CD4-positive, alpha-beta T cell treated with Interleukin-4 for 4 hours (primary cell): Measurements from ENCODE around the gene PDSS2.

ENCODE experiments used
- DNase-seq: peaks from one replicate; pipeline ENCODE4 v3.0.0-alpha.2; 2020

Gene PDSS2

DNA sequence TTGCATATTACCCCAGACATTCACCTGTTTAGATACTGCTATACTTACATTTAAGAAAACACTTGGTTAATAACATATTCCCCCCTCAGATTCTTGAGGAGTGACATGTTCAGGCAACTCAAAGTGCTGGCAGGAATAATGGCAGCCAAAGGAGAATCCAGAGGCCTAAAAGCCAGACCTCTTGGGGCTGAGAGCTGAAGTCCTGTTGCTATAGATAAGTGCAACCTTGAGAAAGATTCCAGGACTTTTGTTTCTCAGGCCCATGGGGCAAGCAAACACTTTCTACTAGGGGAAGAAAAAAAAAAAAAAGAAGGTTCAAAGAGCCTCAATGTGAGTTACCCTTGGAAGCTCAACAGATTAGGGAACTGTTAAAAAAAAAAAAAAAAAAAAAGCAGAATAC is 211.2 kb downstream of the PDSS2 start:
- no peak for DNase-seq

DNA sequence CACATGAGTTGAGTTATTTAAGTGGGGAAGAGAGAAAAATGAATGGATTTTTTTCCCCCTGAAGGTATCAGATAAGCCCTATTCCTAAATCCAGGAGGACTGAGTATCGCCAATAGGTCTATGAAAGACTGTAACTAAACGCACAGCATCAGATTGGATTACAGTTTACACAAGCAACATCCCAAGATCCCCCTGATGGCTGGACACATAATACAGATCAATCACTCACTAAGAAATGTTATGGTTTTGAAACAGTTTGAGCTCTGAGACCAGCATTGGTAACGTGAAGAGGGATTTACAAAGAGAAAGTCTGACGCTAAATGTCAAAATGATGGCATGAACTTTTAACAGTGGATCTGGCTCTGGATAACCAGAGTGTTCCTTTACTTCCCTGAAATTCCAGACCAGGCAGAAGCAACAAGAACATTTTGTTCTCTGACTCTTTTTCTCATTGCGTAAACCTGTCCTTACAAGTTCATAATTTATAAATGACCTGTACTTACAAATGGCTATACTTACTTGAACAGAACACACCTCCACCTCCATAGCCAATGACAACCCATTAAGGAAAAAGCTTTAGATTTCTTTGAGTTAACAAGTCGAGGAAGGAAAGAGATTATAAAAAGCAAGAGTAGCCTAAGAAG is 212.3 kb downstream of the PDSS2 start:
- DNase-seq = no peak

DNA sequence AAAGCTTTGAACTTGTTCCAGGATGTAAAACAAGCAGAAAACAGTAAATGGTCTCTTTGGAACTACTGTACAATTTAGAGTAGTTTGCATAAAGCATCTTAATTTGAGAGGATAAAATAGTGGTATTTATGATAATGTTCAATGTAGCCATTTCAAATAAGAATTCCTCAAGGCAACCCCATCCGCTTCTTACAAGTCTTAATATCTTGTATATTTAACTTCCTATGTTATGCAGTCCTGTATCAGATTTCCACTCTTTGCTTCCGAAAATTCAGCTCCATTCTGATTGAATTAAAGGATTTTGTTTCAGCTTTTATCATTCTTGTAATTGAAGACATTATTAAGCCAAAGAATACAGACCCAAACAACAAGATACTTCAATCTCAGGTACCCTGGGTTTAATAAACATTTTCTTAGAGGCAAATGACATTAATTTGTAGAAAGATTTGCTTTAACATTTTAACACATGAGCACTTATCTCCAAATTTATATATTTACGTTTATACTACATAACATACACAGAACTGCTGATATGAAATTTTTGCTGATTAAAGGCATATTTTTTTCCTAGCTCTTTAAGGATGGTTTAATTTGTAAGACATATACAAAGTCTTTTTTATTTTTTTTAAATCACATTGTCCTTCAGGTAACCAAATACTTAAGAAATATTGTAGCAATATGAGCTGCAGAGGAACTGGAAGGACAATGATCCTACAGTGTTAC is 213.0 kb downstream of the PDSS2 start:
- DNase-seq = no peak

DNA sequence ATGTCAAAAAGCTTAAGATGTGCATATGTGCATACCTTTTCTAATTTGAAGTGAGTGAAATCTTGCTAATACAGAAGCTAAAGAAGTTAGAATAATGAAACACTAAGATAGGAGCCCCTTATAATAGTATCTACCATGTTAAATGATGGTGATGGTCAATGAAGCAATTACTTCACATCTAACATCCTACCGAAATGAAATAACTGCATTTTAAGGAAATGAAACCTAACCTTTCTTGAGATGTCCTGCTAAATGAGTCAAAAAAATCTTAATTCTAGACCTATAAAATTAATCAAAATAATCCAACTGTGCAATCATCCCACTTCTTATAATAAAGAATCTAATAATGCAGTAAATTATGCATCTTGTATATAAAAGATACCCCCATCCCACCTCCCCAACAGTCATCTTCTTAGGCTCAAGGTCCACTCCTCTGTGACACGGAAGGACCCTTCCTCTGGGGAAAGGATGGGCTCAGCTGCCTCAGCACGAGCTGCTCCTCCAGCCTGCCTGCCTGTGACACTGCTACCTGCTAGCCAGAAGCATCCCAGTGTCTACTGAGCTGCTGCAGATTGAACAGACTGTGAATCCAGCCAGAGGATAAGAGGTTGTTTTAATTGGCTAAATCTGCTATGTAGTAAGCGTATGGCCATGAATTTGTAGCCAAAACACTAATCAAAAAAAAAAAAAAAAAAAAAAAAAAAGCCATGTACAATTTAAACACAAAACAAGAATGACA is 214.5 kb downstream of the PDSS2 start:
- DNase-seq = no peak

DNA sequence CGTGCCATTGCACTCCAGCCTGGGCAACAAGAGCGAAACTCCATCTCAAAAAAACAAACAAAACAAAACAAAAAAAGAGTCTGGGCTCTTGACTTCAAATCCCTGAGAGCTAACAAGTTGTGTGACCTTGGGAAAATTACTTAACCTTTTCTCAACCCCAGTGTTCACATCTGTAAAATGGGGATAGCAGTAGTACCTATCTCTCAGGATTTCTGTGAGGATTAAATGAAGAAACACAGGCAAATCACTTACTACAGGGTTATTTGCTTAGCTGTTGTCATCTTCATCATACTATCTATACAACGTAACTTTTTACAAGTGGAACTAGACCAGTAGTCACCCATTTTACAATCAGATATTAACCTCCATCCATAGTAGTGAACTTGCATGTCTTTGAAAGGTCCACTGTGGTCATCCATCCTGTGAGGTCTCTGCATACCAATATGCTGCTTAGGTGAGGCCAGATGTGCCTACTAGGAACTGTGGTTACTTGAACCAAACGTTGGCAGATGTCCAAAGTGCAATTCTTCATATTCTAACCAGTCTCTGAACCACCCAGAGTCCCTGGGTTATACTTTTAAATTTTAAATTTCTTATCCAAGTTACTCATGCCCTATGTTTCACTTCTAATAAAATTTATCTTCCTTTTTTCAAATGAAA is 215.2 kb downstream of the PDSS2 start:
- no peak for DNase-seq

DNA sequence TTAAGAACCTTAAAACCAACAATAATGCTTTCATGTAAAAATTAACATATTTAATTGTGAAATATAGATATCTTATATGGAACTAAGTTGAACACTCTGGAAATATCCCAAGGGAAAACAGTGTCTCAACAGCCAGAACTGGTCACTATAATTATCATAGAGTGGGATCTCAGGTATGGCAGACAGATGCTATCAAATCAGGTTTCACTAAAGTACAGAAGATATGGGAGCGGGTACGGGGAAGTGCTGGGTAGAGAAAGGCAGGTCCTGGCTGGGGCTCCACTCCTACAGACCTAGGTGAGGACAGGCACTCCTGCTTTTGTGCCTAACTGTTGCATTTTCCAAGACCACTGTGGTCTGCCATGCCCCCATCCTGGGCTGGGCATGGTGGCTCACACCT is 215.9 kb downstream of the PDSS2 start:
- no peak for DNase-seq

DNA sequence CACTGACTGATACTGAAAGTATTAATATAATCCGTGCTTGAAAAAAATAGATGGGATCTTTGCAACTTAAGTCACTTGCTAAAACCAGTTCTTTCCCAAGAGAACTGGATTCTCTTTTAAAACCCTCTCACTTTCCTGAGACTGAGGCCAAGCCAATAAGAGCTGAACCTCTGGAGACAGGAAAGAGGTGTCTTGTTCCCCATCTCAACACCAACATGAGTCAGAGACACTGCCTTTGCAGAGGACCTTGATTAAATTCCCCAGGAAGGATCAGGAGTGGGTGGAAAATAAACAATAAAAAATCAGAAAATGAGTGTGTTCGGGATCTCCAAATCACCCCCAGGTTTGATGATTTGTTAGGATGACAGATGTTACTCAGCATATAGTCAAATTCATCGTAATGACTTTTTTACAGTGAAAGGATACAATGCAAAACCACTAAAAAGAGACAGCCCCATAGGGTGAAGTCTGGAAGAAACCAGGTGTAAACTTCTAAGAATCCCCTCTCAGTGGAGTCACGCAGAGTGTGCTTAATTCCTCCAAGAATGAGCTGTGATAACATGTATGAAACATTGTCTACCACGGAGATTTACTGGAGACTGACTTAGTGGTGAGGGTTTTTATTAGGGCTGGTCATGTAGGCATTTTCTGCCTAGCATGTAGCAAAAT is 221.2 kb downstream of the PDSS2 start:
- DNase-seq = no peak

DNA sequence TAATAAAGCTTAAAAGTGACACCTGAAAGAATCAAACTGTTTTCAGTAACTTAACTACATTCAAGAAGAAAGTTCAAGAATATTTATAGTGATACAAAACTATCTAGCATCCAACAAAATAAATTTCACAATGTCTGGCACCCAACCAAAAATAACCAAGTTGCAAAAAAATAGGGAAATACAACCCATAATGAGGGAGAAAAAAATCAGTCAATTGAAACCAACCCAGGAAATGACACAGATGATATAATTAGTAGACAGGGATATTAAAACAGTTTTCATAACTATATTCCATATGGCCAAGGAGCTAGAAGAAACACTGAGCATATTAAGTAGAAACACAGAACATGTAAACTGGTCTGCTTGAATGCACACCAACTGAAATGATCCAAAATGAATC is 223.9 kb downstream of the PDSS2 start:
- no peak for DNase-seq

DNA sequence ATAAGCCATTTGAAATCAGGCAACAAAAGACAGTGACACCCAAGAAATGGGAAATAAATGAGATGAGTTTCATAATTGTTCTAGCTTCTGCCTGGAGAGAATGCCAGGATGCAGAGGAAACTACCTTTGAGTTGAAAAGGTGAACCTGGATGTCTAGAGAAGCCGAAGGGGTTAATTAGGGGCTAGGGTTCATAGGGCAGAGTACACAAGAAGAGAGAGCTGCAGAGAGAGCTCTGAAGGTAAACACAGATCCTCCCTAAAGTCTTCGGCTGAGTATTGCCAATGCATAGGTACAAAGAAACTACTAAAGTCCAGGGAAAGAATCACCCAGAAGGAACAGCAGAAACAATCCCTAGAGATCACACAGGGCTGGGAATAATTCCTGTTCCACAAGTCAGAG is 224.4 kb downstream of the PDSS2 start:
- DNase-seq = no peak

DNA sequence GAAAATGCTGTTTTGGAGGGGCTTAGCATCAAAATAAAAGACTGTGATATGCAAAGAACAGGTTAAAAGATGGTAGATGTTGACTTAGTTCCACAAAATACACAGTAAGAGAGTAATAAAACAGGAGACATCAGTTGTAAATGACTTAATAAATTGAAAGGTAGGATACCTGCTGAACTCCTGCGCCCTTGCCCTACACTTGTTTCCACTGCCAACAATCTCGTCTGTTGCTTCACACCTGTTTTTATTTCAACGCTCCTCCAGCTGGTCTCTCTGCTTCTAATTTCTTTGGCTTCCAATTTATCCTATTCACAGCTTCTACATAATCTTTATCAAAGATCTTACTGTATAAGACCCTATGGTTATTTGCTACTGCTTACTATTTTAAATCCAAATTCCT is 228.1 kb downstream of the PDSS2 start:
- no peak for DNase-seq

DNA sequence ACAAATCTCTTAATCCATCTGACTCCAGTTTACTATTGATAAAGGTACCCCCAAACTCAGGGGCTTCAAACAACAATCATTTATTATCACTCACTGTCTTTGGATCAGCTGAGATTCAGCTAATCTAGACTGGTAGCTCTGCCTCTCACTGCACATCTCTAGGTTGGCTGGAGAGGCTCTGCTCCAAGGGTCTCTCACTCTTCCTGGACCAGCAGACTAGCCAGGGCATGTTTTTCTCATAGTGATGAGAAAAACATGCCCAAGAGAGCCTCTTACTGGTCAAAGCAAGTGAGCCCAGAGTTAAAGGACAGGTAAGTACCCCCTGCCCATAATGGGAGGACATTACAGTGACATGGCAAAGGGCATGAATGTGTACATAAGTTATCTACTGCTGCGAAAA is 228.9 kb downstream of the PDSS2 start:
- no peak for DNase-seq

DNA sequence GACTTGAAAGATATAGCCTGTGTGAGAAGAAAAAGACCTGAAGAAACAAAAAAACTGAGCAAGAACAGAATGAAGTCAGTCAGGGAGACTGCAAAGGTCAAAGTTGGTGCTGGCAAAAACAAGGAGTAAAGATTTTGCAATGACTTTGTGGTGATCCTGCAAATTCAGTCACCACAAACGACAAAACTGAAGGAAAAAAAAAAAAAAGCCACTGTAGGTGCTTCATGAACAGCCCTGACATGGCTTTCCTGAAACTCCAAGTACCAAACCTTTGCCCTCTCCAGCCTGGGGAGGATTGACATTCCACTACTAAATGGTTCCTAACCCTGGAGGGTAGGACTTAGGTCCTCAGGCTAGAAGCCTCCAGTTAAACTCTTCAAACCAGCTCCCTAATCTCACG is 229.3 kb downstream of the PDSS2 start:
- DNase-seq = no peak

DNA sequence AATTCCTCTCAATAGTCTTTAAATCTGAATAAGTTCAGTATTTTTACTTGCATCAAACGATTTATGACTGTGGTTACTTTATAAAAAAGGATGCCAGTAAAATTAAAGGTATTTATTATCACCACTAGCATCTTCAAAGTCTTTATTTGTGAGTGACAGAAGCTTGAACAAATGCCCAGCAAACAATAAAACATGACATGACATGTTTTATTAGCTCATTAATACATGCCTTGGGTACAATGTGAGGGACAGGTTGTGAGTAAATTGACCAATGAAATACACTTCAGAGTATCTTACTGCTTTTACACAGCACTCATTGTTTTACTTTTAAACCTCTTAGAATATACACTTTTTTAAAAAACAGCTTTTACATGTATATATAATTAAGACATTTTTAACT is 230.6 kb downstream of the PDSS2 start:
- no peak for DNase-seq

DNA sequence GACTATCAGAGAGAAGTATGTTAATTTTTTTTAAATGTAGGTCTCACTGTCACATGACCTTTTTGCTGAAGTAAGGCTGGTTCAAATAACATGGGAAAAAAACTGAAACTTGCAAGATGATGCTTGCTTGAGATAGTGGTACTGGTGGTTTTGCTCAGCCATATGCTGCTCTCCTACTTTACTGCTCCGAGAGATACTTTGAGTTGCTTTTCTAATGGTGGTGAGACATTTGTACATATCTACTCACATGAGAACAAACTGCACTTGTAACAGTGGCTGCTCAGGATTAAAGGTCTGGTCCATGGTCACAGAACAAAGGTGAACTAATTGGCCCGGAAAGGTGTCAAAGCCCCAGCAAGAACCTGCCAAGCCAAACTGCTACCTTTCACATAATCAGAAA is 237.8 kb downstream of the PDSS2 start:
- no peak for DNase-seq

DNA sequence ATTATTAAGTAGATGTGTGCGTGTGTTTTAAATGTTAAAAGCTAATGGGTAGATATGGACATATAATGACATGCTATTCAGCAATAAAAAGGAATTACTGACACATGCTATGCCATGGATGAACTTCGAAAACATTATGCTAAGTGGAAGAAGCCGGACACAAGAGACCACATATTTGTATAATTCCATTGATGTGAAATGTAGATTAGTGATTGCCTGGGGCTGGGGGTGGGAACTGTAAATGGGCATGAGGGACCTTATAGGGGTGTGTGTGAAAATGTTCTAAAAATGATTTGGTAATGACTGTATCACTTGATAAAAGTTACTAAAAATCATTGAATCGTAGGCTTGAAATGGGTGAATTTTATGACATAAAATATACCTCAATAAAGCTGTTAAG is 239.5 kb downstream of the PDSS2 start:
- no peak for DNase-seq

DNA sequence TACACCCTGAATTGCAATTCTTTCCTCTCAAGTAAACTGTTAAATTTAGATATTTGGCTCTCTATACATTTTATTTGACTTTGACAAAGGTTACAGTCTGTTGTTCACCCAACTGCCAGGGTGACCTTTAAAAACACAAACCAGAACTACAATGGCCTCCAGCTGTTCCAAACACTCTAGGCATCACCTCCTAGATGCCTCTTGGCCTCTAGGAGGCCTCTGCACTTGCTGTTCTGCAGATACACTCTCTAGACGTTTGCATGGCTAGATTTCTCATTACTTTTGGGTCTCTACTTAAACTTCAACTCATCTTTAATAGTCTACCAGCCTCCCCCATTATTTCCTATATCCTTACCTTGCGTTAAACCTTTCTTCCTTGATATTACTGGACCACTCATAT is 241.2 kb downstream of the PDSS2 start:
- no peak for DNase-seq

DNA sequence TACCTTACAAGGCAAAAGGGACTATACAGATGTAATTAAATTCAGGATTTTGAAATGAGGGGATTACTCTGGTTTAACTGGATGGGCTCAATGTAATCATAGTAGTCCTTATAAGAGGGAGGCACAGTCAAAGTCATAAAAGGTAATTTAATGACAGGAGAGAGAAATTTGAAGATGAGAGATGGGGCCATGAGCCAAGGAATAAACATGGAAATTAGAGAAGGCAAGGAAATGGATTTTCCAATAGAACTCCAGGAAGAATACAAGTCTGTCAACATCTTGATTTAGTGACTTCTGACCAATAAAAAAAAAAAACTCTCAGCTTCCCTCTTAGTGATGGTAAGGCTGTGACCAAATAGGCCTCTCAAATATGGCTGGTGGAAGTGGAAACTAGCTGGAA is 242.1 kb downstream of the PDSS2 start:
- DNase-seq = no peak

DNA sequence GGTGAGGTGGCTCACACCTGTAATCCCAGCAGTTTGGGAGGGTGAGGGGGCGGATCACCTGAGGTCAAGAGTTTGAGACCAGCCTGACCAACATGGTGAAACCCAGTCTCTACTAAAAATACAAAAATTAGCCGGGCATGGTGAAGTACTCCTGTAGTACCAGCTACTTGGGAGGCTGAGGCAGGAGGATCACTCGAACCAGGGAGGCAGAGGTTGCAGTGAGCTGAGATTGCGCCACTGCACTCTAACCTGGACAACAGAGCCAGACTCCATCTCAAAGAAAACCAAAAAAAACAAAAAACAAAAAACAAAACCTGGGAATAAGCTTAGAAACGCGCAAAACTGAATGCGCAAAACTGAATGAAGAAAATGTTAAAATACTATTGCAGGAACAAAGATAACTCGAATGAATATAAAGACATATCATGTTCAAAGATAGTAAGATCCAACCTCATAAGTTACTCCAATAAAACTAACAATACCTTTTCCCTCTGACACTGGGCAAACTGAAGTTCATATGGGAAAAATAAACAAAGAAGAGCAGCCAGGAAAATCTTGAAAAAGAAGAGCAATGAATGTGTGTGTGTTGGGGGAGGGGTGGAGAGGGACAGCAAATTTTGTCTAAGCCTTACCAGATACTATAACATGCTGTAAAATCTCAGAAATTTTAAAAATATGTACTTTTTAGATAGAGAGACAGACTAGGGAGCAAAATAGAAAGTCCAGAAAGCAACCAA is 243.0 kb downstream of the PDSS2 start:
- no peak for DNase-seq

DNA sequence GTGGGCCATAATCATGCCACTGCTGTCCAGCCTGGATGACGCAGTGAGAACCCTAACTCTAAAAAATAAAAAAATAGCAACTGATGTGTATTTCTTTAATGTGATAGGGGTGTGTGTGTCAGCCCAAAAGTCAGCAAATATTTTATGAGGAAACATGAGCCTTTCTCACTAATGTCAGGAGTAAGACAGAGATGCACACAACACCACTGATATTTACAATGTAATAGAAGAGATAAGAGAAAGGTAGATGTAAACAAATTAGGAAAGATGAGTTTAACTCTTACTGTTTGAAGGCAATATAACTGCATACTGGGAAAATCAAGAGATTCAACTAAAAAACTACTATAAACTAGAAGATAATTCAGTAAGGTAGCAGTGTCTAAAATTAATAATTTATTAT is 244.0 kb downstream of the PDSS2 start:
- DNase-seq = no peak

DNA sequence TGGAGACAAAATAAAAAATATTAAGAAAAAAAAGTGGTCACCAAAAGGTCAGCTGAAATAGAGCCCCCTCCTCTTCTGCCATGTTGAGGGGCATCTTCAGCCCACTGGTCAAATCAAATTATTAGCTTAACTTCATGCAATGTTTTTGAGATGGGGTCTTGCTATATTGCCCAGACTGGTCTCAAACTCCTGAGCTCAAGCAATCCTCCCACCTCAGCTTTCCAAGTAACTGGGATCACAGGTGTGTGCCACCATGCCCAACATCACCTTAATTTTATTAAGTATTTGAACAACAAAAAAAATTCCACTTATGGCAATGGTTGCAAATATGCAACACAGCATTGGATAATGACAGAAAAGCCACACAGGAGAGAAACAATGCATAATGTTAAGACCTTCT is 244.7 kb downstream of the PDSS2 start:
- DNase-seq = no peak

DNA sequence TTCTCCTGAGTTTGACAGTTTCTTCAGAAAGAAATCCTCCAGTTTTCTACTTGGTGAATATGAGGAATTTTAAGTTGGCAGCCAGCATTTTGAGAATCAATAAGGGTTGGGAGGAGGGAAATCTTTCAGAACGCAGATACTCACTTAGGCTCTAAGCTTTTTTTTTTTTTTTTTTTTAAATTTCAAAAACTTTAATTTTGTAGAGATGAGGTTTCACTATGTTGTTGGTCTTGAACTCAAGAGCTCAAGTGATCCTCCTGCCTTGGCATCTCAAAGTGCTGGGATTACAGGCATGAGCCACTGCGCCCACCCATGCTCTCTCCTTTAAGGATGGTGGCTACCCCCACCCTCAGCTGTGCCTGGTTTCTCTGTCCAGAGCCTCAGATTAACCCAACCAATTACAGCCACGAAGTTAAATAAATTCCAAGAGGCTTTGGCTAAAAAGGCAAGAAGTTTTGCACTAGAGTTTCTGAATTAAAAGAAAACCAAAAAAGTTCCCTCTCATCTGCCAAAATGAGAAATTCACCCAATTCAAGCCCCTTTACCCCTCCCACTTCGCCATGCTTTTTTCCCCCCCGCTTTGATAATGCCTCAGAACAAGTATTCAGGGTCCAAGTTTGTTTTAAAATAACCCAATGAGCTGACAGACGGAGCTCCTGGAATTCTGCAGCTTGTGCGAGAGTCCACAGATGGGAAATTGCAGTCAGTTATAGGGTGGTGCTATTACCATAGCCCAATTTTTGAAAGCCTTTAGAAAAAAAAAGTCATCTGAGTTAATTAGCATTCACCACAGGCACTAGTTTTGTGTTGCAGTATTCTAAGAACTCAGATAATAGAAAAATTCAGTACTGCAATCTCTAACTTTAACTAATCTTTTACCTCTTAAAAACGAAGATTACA is 249.7 kb downstream of the PDSS2 start:
- no peak for DNase-seq
